Skeletal muscle satellite cell (primary cell): ENCODE measurements around the gene NTF3.

Experiments used
- H3K27me3 ChIP-seq: 2 replicates; pipeline ENCODE4 v1.7.0; 2013; ENCODE audit warnings: low read length; ENCODE audit not compliant: control insufficient read depth, insufficient read depth
- H3K36me3 ChIP-seq: 2 replicates; pipeline ENCODE4 v1.7.0; 2013; ENCODE audit warnings: mild to moderate bottlenecking, control low read depth, low read length; ENCODE audit not compliant: insufficient read depth
- H3K4me1 ChIP-seq: 2 replicates; pipeline ENCODE4 v1.7.0; 2013; ENCODE audit warnings: low read length; ENCODE audit not compliant: control insufficient read depth, insufficient read depth
- H3K4me2 ChIP-seq: 2 replicates; pipeline ENCODE4 v1.7.0; 2013; ENCODE audit warnings: mild to moderate bottlenecking, low read length
- H3K4me3 ChIP-seq: 2 replicates; pipeline ENCODE4 v1.7.0; 2013; ENCODE audit warnings: low read length
- H3K9ac ChIP-seq: 2 replicates; pipeline ENCODE4 v1.7.0; 2013; ENCODE audit warnings: mild to moderate bottlenecking, low read depth, low read length, moderate library complexity
- H3K9me3 ChIP-seq: replicated peaks from 2 replicates; pipeline ENCODE4 v1.7.0; 2013; ENCODE audit warnings: mild to moderate bottlenecking, control low read depth, low read length

NTF3 gene

GRCh38 chr12:5433845-5434646, 2.1 kb downstream of the NTF3 start:
- H3K9ac ChIP-seq = no peak overlapping the region
- H3K9me3 ChIP-seq = no peaks in the 10 kb centered on the region
- H3K36me3 ChIP-seq = no peaks in the 10 kb centered on the region
- H3K4me1 ChIP-seq = peaks cover 12% of the 10 kb centered on the region
- no peak overlapping the region for H3K4me2 ChIP-seq
- H3K4me3 ChIP-seq = no peak overlapping the region
- peaks cover 87% of the 10 kb centered on the region for H3K27me3 ChIP-seq

- H3K4me1 ChIP-seq = peaks cover 12% of the 10 kb centered on the region
- no peak overlapping the region for H3K9ac ChIP-seq
- no peaks in the 10 kb centered on the region for H3K9me3 ChIP-seq
- H3K27me3 ChIP-seq = peaks cover 84% of the 10 kb centered on the region
- H3K36me3 ChIP-seq = no peaks in the 10 kb centered on the region
- H3K4me2 ChIP-seq = no peak overlapping the region
- no peak overlapping the region for H3K4me3 ChIP-seq
These were observed 3.0 kb downstream of the NTF3 start for GRCh38 chr12:5434647-5435560.

GRCh38 chr12:5437182-5437583, 5.3 kb downstream of the NTF3 start:
- peaks cover 2% of the 10 kb centered on the region for H3K4me1 ChIP-seq
- H3K4me2 ChIP-seq = no peak overlapping the region

GRCh38 chr12:5437589-5437988, 5.7 kb downstream of the NTF3 start:
- no peak overlapping the region for H3K4me3 ChIP-seq
- no peak overlapping the region for H3K9ac ChIP-seq
- no peaks in the 10 kb centered on the region for H3K4me1 ChIP-seq
- no peak overlapping the region for H3K4me2 ChIP-seq
- no peaks in the 10 kb centered on the region for H3K36me3 ChIP-seq
- H3K9me3 ChIP-seq = no peaks in the 10 kb centered on the region
- H3K27me3 ChIP-seq = peaks cover 79% of the 10 kb centered on the region

More at GRCh38 chr12:5437182-5437583, 5.3 kb downstream of the NTF3 start:
- Histone ChIP-seq H3K9me3 (no peaks in the 10 kb centered on the region), H3K36me3 (no peaks in the 10 kb centered on the region), H3K27me3 (peaks cover 83% of the 10 kb centered on the region), H3K4me3 (no peak overlapping the region), H3K9ac (no peak overlapping the region)

GRCh38 chr12:5438671-5439200, 6.8 kb downstream of the NTF3 start:
- peaks cover 67% of the 10 kb centered on the region for H3K27me3 ChIP-seq
- no peaks in the 10 kb centered on the region for H3K9me3 ChIP-seq
- no peak overlapping the region for H3K4me2 ChIP-seq
- H3K4me1 ChIP-seq = no peaks in the 10 kb centered on the region
- no peak overlapping the region for H3K9ac ChIP-seq
- H3K36me3 ChIP-seq = no peaks in the 10 kb centered on the region
- H3K4me3 ChIP-seq = no peak overlapping the region

- H3K4me3 ChIP-seq = no peak overlapping the region
- H3K9me3 ChIP-seq = no peaks in the 10 kb centered on the region
- peaks cover 61% of the 10 kb centered on the region for H3K27me3 ChIP-seq
- H3K4me2 ChIP-seq = no peak overlapping the region
- H3K9ac ChIP-seq = no peak overlapping the region
- no peaks in the 10 kb centered on the region for H3K36me3 ChIP-seq
- H3K4me1 ChIP-seq = no peaks in the 10 kb centered on the region
These were observed 7.5 kb downstream of the NTF3 start for GRCh38 chr12:5439371-5439771.

GRCh38 chr12:5439788-5440300, 7.9 kb downstream of the NTF3 start:
- no peak overlapping the region for H3K9ac ChIP-seq
- no peak overlapping the region for H3K4me3 ChIP-seq
- no peaks in the 10 kb centered on the region for H3K36me3 ChIP-seq
- H3K27me3 ChIP-seq = peaks cover 61% of the 10 kb centered on the region
- H3K4me2 ChIP-seq = no peak overlapping the region
- no peaks in the 10 kb centered on the region for H3K9me3 ChIP-seq
- no peaks in the 10 kb centered on the region for H3K4me1 ChIP-seq

GRCh38 chr12:5440978-5441377, 9.1 kb downstream of the NTF3 start:
- H3K9me3 ChIP-seq = no peaks in the 10 kb centered on the region
- H3K9ac ChIP-seq = no peak overlapping the region

GRCh38 chr12:5441497-5442236, 9.8 kb downstream of the NTF3 start:
- H3K27me3 ChIP-seq = peaks cover 58% of the 10 kb centered on the region
- no peaks in the 10 kb centered on the region for H3K4me1 ChIP-seq
- H3K36me3 ChIP-seq = no peaks in the 10 kb centered on the region
- no peak overlapping the region for H3K9ac ChIP-seq
- no peaks in the 10 kb centered on the region for H3K9me3 ChIP-seq
- H3K4me3 ChIP-seq = no peak overlapping the region
- no peak overlapping the region for H3K4me2 ChIP-seq

More at GRCh38 chr12:5440978-5441377, 9.1 kb downstream of the NTF3 start:
- Histone ChIP-seq H3K27me3 (peaks cover 61% of the 10 kb centered on the region), H3K4me3 (no peak overlapping the region), H3K4me2 (no peak overlapping the region), H3K4me1 (no peaks in the 10 kb centered on the region), H3K36me3 (no peaks in the 10 kb centered on the region)

GRCh38 chr12:5442251-5443006, 10.5 kb downstream of the NTF3 start:
- Histone ChIP-seq H3K4me2 (no peak overlapping the region), H3K9me3 (no peaks in the 10 kb centered on the region), H3K4me3 (no peak overlapping the region), H3K36me3 (no peaks in the 10 kb centered on the region), H3K27me3 (peaks cover 60% of the 10 kb centered on the region), H3K4me1 (no peaks in the 10 kb centered on the region), H3K9ac (no peak overlapping the region)
